Measurements from ENCODE around the gene RAD51AP2.

DNA sequence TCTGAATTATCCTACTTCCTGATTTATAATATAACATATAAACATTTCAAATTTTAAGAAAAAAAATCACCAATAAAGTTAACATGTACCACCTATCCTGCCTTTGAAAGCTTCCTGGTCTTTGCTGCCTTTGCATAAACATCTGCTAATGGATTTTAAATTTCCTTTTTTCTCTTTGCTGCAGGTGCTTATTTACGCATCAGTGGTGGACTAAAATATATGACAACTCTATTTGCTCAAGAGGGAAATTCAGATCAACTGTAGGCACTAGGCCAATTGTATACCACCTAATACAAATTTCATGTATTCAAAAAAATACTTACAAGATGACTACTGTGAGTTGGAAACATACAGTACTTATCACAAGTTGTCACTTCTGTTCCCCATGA lies 57.2 kb downstream of the RAD51AP2 start:
- TF ChIP-seq ARNTL (CRISPR knock-in tag; IDR thresholded peaks at IDR 0.05; ENCODE audit: borderline replicate concordance, low read depth): no peak
- TF ChIP-seq, protein P1, sequence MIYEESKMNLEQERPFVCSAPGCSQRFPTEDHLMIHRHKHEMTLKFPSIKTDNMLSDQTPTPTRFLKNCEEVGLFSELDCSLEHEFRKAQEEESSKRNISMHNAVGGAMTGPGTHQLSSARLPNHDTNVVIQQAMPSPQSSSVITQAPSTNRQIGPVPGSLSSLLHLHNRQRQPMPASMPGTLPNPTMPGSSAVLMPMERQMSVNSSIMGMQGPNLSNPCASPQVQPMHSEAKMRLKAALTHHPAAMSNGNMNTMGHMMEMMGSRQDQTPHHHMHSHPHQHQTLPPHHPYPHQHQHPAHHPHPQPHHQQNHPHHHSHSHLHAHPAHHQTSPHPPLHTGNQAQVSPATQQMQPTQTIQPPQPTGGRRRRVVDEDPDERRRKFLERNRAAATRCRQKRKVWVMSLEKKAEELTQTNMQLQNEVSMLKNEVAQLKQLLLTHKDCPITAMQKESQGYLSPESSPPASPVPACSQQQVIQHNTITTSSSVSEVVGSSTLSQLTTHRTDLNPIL (CRISPR knock-in tag; IDR thresholded peaks at IDR 0.05; ENCODE audit: low read depth): no peak
- no peak for TF ChIP-seq ZC3H10 (CRISPR knock-in tag; IDR thresholded peaks at IDR 0.05)
- TF ChIP-seq CSRNP3 (CRISPR knock-in tag; IDR thresholded peaks at IDR 0.05): no peak
- no peak for TF ChIP-seq ZNF70 (CRISPR knock-in tag; IDR thresholded peaks at IDR 0.05)
- TF ChIP-seq ESRRG (CRISPR knock-in tag; IDR thresholded peaks at IDR 0.05): no peak
- no peak for TF ChIP-seq PATZ1 (CRISPR knock-in tag; IDR thresholded peaks at IDR 0.05; ENCODE audit: borderline replicate concordance)
- TF ChIP-seq BACH2 (CRISPR knock-in tag; IDR thresholded peaks at IDR 0.05; ENCODE audit: borderline replicate concordance): no peak
- no peak for TF ChIP-seq CSDC2 (CRISPR knock-in tag; IDR thresholded peaks at IDR 0.05)
- TF ChIP-seq POU6F1 (CRISPR knock-in tag; IDR thresholded peaks at IDR 0.05; ENCODE audit: borderline replicate concordance, low read depth): no peak
